Gastrocnemius medialis (tissue), 4 donors: ENCODE data around the gene ARHGAP8.

Experiments
- CTCF ChIP-seq, 5 experiments: fragments of 450-650 bp in 3 of 5; fragments of 200-600 bp in 2 of 5; sonication (generic) in 2 of 5; IDR thresholded peaks in 4 of 5; conservative IDR thresholded peaks in 1 of 5; 1 replicate in 4 of 5; 2 replicates in 1 of 5; pipeline ENCODE4 v1.5.1; 2016 to 2019; ENCODE audit warnings: antibody characterized with exemption in 5 of 5, mild to moderate bottlenecking in 3 of 5, moderate library complexity in 3 of 5
- POLR2A ChIP-seq, 2 donors: fragments of 450-650 bp; IDR thresholded peaks; one replicate each; pipeline ENCODE4 v1.6.1; 2017; ENCODE audit warnings: antibody characterized with exemption in 2 of 2, mild to moderate bottlenecking in 2 of 2, moderate library complexity in 2 of 2

DNA sequence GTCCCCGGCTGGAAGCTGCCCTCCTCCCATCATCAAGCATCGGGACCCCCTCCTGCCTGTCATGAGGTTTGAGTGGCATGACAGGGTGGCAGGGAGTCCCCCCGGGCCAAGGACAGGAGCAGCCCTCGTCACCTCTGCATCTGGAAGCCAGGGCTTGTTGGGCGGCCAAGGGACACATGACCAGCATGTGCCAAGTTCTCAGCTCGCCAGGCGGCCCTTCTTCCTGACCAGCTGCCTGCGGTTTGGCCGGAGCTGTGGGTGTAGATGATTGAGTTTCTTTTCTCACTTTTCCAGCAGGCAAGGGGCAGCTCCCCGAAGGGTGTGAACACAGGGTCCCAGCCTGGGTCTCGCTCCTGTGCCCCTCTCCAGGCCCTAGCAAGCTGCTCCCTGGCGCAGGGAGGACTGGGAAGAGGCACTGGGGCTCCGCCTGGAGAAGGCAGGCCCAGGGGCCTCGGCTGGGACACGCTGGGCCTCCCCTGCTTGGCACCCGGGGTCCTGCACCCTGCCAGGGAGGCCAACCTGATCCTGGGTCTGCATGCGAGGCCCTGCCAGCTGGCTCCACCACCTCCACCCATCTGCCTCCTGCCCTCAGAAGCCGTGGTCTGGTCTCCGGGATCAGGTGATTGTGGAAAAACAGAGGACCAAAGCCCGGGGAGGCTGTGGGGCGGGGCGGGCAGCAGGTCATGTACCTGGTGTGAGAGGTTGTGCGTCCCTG lies 13.4 kb downstream of the ARHGAP8 start:
- TF ChIP-seq POLR2A (IDR thresholded peaks at IDR 0.05), result no peak
- TF ChIP-seq CTCF (IDR thresholded peaks at IDR 0.05 in 4 of 5, conservative IDR thresholded peaks at IDR 0.05 in 1 of 5), result no peak
